Peyer's patch (tissue), 4 donors: ENCODE data around the gene SLC39A1.

Source experiments
- CTCF ChIP-seq, 6 experiments: fragments of 450-650 bp in 4 of 6; fragments of 200-600 bp in 2 of 6; sonication (generic) in 1 of 6; IDR thresholded peaks; one replicate each; pipeline ENCODE4 v1.5.1; 2017 to 2019; ENCODE audit warnings: antibody characterized with exemption in 6 of 6, mild to moderate bottlenecking in 3 of 6, moderate library complexity in 1 of 6
- POLR2A ChIP-seq, 2 donors: fragments of 450-650 bp; IDR thresholded peaks; one replicate each; pipeline ENCODE4 v1.5.1; 2017; ENCODE audit warnings: antibody characterized with exemption in 2 of 2, mild to moderate bottlenecking in 2 of 2, moderate library complexity in 2 of 2

GRCh38 chr1:153973525-153973924 lies 10.2 kb upstream of the SLC39A1 start:
- no peak for TF ChIP-seq CTCF (IDR thresholded peaks at IDR 0.05)
- TF ChIP-seq POLR2A (IDR thresholded peaks at IDR 0.05): no peak
